ENCODE data around the gene RSPO1. TPM values are rescaled to one million over a fixed set of nuclear protein-coding genes. Genes with fewer than 3 reads are reported as not detected.

The RSPO1 gene
- total RNA-seq, 1 experiment from 2014 or later, result 0.22 TPM

DNA sequence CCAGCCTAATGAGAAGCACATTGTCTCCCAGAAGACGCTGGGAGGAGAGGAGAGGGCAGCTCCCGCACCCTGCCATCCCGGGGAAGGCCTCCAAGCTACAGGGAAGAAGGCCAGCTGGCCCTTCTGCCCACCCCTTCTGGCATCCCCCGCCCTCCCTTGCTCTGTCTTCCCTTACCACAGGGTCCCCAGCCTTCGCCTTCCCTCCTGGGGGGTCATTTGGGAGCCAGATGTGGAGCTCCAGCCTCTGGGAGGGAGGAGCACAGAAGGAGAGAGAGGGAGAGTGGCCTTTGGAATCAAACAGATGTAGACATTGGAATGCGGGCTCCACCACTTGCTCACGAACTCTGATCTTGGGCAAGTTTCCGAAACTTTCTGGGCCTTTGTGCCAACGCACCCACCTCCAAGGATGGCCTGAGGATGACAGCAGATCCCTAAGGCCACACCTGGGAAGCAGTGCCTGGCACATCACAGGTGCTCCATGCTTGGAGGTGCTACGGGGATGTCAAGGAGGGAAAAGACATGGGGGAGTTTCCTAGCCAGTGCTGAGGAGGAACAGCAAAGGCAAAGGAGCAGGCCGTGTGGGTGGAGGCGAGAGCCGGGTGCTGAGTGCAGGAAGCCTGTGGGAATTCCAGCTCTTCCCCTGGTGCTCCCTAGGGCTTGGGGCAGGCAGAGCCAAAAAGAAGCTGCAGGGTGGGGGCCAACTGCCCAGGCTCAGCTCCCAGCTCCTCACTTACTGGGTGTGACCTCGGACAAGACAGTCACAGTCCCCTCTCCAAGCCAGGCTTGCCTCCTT is 23.1 kb upstream of the RSPO1 start:
- no peak for DNase-seq (ENCODE audit: low spot score)

DNA sequence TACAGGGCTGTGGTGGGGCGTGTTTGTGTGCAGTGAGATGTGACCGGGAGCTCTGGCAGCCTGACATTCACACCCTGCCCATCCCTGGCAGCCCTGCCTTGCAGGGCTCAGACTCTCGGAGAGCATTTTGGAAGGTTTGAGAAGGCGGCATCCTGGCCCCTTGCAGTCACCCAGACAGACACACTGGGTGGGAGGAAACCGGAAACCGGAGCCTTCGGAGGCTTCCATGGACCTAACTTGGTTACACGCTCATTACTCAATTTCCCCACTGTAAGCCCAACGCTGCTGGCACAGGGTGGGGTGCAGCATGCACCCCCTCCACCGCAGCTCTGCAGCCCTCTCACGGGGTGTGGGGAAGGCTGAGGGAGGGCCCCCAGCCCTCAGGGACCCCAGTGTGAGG is 22.2 kb upstream of the RSPO1 start:
- DNase-seq (ENCODE audit: low spot score), result no peak

DNA sequence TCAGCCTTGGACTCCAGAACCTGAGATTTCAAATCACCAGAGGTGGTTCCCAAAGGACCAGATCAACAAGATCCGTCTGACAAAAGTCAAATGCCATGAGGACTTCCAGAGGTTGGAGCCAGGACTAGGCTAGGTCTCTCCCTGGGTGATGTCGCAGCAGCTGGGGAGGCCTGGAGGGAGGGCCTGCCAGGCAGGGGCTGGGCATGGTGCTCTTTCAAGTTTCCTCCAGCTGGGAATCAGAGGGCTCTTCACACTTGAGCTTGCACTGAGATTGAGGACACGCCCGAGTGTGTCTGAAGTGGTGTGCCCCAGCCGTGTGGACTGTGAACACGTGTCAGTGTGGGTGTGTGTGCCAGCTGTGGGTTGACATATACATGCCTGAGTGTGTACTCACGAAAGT is 21.3 kb upstream of the RSPO1 start:
- DNase-seq (ENCODE audit: low spot score), result no peak

GRCh38 chr1:37655274-37655673 is 20.6 kb upstream of the RSPO1 start:
- no peak for DNase-seq (ENCODE audit: low spot score)

DNA sequence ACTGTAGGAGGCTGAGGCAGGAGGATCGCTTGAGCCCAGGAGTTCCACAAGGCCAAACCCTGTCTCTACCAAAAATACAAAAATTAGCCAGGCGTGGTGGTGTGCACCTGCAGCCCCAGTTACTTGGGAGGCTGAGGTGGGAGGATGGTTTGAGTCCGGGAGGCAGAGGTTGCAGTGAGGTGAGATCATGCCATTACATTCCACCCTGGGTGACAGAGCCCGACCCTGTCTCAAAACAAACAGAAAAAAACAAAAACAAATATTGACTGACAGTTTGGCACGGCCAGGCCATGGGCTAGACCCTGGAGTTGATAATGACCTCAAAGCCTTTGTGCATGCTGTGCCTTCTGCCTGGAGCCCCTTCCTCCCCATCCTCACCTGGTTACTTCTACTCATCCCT is 19.2 kb upstream of the RSPO1 start:
- no peak for DNase-seq (ENCODE audit: low spot score)

DNA sequence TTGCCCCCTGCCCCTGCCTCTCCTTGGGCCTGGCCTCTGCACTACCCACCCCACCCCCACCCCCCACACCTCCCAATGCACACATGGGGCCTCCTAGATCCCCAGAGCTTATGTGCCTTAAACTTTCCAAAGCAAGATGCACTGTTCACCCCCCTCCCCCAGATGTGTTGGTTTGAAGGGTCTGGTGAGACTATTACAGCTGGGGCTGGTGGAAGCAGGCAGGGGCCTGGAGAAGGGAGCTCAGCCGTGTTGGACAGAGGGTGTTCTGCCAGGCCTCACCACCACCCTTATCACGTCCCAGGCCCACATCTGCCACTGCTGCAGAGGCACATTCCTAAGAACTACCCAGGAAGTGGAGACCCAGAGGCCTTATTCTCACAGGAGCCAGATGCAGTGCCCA is 18.3 kb upstream of the RSPO1 start:
- no peak for DNase-seq (ENCODE audit: low spot score)

DNA sequence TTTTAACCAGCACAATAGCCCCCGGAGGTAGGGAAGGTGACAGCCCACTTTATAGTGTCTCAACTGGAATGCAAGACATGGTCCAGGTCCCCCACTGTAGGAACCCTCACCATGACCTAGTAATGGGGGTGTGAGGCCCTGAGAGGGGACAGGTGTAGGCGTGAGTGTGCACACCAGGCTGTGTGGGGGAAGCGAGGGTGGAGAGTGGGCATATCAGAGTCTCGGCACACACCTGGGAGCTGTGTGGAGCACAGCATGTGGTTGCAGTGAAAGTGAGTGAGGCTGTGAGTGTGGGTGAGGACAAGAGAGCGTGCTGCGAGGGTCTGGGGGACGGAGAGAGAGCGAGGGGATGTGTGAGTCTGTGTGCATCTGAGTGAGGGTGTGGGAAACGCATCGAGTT is 17.1 kb upstream of the RSPO1 start:
- no peak for DNase-seq (ENCODE audit: low spot score)

GRCh38 chr1:37650721-37651120 is 16.0 kb upstream of the RSPO1 start:
- DNase-seq (ENCODE audit: low spot score), result no peak

DNA sequence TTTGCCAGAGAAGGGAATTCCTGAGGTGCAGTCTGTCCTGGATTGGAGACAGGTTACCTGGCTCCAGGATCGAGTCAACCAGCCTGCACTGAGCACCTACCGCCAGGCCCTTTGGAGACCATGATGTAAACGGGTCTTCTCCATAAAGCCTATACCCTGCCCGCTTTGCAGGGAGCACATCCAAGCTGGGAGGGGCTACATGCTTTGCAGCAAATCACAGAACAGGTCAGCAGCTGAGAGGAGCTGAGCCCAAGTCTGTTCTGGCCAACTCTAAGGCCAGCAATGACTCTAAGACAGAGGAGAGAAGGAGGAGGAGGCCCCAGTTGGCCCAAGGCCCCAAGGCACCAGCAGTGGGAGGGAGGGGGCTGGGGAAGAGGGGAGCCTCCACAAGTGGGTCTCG is 15.5 kb upstream of the RSPO1 start:
- DNase-seq (ENCODE audit: low spot score), result no peak

GRCh38 chr1:37647281-37647680 is 12.6 kb upstream of the RSPO1 start:
- no peak for DNase-seq (ENCODE audit: low spot score)

- no peak for DNase-seq (ENCODE audit: low spot score)
These were observed 6.4 kb upstream of the RSPO1 start for GRCh38 chr1:37641059-37641458.

- DNase-seq (ENCODE audit: low spot score), result no peak
These were observed 1.7 kb upstream of the RSPO1 start for GRCh38 chr1:37636435-37636834.

GRCh38 chr1:37634992-37635902 is 555 bp upstream of the RSPO1 start:
- DNase-seq (ENCODE audit: low spot score), result no peak

DNA sequence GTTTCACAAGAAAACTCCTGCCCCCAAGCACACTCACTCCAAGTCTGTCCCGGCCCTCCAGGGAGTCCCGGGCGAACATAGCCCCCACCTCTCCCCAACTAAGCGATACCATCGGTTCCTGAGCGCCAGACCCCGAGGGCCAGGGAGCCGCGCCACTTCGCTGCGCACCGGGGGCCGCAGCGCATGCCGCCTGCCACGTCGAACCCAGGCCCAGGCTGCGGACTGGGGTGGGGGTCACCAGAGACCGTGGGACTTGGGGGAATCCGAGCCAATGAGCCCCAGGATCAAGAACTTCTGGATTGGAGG is 801 bp downstream of the RSPO1 start:
- no peak for DNase-seq (ENCODE audit: low spot score)

DNA sequence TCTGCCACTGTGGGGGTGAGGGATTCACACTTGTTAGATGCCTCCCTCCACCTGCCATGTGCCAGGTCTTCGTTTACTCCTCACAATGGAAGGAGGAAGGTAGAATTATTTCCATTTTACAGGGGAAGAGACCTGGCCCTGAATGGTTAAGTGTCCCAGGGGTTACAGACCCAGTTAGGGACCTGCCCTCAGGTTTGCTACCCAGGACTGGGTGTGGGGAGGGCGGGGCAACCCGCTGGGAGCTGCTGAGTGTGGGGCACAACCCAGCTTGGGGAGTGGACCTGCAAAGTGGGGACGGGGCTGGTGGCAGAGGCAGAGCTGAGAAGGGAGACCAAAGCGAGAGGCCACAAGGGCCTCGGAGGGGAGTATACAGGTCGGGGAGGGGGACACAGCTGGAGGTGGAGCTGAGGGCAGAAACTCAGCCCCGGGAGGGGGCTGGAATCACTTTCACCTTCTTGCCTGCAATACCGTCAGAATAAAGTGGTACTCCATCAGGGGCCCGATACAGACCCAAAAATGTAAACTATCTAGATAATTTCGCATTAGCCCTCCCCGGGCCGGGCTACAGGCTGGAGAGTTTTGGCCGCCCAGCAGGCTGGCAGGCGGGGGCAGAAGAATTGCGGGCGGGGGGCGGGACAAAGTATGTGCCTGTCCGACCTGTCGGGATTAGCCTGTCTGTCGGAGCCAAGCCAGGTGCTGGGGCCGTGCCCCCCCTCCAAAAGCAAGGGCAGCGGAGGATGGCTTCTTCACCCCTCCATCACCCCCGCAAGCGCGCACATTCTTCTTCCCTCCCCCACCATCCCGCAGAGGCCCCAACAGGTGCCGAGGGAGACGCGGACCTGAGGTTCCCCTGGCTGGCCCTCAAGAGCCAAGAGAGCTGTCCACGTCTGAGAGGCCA is 1.4 kb downstream of the RSPO1 start:
- no peak for DNase-seq (ENCODE audit: low spot score)

DNA sequence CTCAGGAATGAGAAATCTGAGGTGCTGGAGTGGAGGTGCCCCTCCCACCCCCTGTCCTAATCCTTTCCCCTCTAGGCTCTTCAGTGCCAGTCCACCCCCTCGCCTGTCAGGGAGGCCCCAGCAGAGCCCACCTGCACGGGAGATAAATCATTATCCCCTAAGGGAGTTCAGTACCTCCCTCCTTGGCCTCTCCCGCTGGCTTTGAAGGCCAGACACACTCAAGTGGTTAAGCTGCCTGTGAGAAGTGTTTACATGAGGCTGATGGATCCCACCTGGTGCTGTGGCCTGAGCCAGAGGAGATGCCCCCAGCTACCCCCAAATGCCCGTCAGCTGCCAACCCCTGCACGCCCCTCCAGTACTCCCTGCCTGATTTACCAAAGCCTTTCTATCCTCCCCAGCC is 3.7 kb downstream of the RSPO1 start:
- no peak for DNase-seq (ENCODE audit: low spot score)

DNA sequence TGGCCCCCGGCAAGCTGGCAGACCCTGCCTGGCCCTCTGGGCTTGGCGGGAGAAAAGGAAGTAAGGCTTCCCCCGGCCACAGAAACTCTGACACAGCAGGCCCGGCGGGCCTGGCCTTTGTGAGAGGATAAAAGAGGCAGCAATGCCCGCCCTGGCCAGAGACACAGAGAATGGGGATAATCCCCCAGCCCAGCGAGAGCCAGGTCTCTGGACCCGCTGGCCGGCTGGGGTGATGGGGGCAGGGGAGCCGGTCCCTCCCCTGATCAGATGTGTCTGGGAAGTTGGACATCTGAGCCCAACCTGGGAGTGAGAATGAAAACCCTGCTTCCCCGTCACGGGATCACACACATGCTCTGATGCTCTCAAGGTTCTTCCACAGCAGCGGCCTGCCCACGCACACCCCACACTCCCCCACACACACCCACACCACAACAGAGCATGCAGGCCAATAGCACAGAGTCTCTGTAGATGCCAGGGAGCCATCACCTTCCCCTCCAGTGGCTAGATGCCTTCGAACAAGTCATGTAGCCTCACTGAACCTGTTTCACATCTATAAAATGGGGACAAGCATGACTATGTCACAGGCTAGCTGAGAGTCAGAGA is 4.2 kb downstream of the RSPO1 start:
- DNase-seq (ENCODE audit: low spot score), result no peak

DNA sequence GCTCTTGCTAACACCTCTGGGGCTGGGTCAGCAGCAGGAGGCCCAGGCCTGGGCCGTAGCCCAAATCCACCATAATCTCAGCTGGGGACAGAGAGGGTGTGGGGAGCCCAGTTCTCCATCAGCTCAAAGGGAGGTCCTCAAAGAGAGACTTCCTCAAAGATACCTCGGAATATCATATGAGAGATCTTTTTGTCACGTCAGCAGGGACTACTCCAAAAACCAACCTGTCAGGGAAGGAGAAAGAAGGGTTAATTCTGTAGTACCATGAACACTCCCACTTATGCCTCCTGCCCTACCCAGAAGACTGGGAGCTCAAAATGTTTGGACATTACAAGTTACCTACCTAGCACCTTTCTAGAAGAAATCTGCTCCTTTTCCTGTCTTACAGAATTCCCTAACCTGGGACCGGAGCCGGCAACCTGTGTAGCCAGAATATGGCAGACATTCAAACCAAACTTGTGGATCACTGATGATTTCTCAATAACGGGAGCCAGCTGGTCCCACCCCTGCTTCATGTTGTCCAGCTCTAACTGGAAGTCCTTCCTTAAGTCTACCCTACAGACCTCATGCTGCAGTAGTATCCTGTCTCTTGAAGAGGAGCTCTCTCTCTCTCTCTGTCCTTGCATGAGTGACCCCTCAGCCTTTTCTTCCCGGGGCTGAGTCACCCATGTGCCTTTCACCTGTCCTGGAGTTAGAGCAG is 4.8 kb downstream of the RSPO1 start:
- DNase-seq (ENCODE audit: low spot score), result no peak

GRCh38 chr1:37629008-37629407 is 5.7 kb downstream of the RSPO1 start:
- DNase-seq (ENCODE audit: low spot score), result no peak

GRCh38 chr1:37628026-37628556 is 6.6 kb downstream of the RSPO1 start:
- DNase-seq (ENCODE audit: low spot score), result no peak

DNA sequence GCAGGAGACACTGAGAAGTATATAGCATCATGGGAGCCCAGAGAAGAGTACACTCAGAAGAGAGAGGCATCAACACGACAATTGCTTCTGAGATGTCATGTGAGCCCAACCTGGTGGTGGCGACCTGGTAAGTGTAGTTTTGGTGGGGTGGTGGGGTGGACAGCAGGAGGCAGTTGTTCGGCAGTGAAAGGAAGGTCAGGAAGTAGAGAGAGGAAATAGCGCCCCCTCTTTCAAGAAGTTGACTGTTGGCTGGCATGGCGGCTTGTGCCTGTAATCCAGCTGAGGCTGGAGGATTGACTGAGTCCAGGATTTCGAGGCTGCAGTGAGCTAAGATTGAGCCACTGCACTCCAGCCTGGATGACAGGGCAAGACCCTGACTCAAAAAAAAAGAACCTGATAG is 12.6 kb downstream of the RSPO1 start:
- no peak for DNase-seq (ENCODE audit: low spot score)

Data from A172 (cell line).